ENCODE results near the gene P2RX4. TPM values are rescaled to one million over a fixed set of nuclear protein-coding genes. Genes with fewer than 3 reads are reported as not detected.
A peak's percentile ranks its signal among the peaks of the same experiment; 100 is the strongest.

Gene P2RX4
- total RNA-seq, 1 experiment from 2014 or later = 8.1 TPM

DNA sequence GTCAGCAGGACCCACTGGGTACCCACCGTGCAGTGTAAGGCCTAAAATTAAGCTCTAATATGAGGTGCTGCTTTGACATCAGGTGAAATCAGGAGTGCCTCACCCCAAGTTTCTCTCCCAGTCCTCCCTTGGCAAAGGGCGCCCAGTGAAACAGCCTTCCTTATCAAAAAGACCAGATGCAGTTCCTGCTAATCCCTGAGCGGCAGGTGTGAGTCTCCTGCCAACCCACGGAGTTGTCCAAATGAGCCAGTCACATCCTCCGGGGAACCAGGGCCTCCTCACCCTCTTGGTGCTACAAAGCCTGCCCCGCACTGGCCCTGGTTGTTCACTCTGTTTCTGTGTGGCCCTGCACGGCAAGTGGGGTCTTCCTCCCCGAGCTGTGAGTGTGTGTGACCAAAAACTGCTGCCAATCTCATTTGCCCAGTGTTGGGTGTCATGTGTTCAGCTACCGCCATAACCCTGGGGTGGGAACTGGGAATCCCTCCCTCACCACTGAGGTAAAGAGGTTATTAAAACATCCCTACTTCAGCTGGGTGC lies 20.2 kb upstream of the P2RX4 start:
- no peak overlapping the region for H2AK5ac ChIP-seq (ENCODE audit: insufficient read length, low read length)
- no peak overlapping the region for H3K4ac ChIP-seq (ENCODE audit: low read depth, low read length)
- no peaks in the 10 kb centered on the region; the same call in 1 of the 2 replicates for H3K27me3 Mint-ChIP-seq (ENCODE audit: low read depth)
- no peak for DNase-seq
- no peaks in the 10 kb centered on the region for H3K27me3 ChIP-seq (ENCODE audit: insufficient read depth, low read length)
- no peaks in the 10 kb centered on the region for H3K79me2 ChIP-seq (ENCODE audit: insufficient read depth, low read length)
- no peaks in the 10 kb centered on the region for H3K4me1 ChIP-seq (ENCODE audit: insufficient read depth, low read length)
- H3K9me3 ChIP-seq (ENCODE audit: control insufficient read depth, low read depth, low read length) = no peaks in the 10 kb centered on the region
- no peak overlapping the region for H2BK15ac ChIP-seq (ENCODE audit: low read depth, low read length)
- H3K56ac ChIP-seq (ENCODE audit: insufficient read length, low read depth, low read length) = no peak overlapping the region
- WGBS (ENCODE audit: extremely low coverage, insufficient read length, low lambda C conversion rate) = no CpG with 5 or more reads among the region's 9 CpGs
- no peaks in the 10 kb centered on the region for H3K23me2 ChIP-seq (ENCODE audit: insufficient read length, low read depth, low read length, poor library complexity, severe bottlenecking)
- no peaks in the 10 kb centered on the region for H3K79me1 ChIP-seq (ENCODE audit: insufficient read depth, low read depth, low read length, poor library complexity, severe bottlenecking)
- H4K8ac ChIP-seq (replicated peaks; ENCODE audit: insufficient read length, low read depth, low read length) = no peak overlapping the region
- H3K4me2 ChIP-seq (ENCODE audit: insufficient read depth, insufficient read length, low read length) = no peak overlapping the region
- no peak overlapping the region for H3K18ac ChIP-seq (ENCODE audit: insufficient read length, low read depth, low read length)
- no peak overlapping the region for H3K23ac ChIP-seq (ENCODE audit: insufficient read length, low read depth, low read length)
- peaks cover 3 to 7% of the 10 kb centered on the region in 2 experiments; a peak in 2 of 4 replicates for H3K4me1 Mint-ChIP-seq
- no peak overlapping the region for H2BK5ac ChIP-seq (ENCODE audit: insufficient read length, low read length)
- no peak for TF ChIP-seq CTCF (conservative IDR thresholded peaks at IDR 0.05)
- peak overlapping the region in 1 of 3 experiments; percentile 27; a peak in 1 of 7 replicates for H3K27ac Mint-ChIP-seq
- H4K91ac ChIP-seq (ENCODE audit: insufficient read length, low read depth, low read length) = no peak overlapping the region
- no peak overlapping the region for H2BK20ac ChIP-seq (ENCODE audit: low read depth, low read length, poor library complexity, severe bottlenecking)
- no peak overlapping the region for H4K5ac ChIP-seq (ENCODE audit: insufficient read length, low read depth, low read length)
- no peak overlapping the region for H3T11ph ChIP-seq (ENCODE audit: low read length)
- H2BK12ac ChIP-seq (ENCODE audit: insufficient read length, low read depth, low read length) = no peak overlapping the region
- H3K27ac ChIP-seq (ENCODE audit: insufficient read length, low read depth, low read length) = no peak overlapping the region
- H3K14ac ChIP-seq (ENCODE audit: insufficient read depth, low read length) = no peak overlapping the region; the same call in 1 of the 2 replicates
- H2AFZ ChIP-seq (ENCODE audit: low read length) = no peak overlapping the region
- H4K20me1 ChIP-seq (ENCODE audit: control insufficient read depth, insufficient read depth, insufficient read length) = no peaks in the 10 kb centered on the region
- H3K36me3 Mint-ChIP-seq (ENCODE audit: insufficient read depth in 1 of 3, low read depth in 3 of 3) = no peaks in the 10 kb centered on the region
- H2BK120ac ChIP-seq (ENCODE audit: low read depth, low read length, poor library complexity, severe bottlenecking) = no peak overlapping the region
- H3K9ac ChIP-seq (ENCODE audit: extremely low read depth, insufficient read length, low read length) = no peak overlapping the region
- no peaks in the 10 kb centered on the region for H3K9me3 Mint-ChIP-seq
- H3K4me3 Mint-ChIP-seq = no peak overlapping the region

All from H9 (cell line).